Retinal pigment epithelial cell (primary cell): ENCODE results near the gene PPFIBP1.

ENCODE experiments used
- DNase-seq: peaks from one replicate; pipeline ENCODE4 v3.0.0-alpha.2; 2010; ENCODE audit warnings: low read depth
- H3K4me3 ChIP-seq: 2 replicates; pipeline ENCODE4 v1.5.1; 2011; ENCODE audit warnings: mild to moderate bottlenecking, low read length, control low read depth, moderate library complexity
- TF ChIP-seq, protein P1 (sequence below): conservative IDR thresholded peaks from 2 replicates; pipeline ENCODE4 v1.5.1; 2011; ENCODE audit warnings: low read depth, low read length, control low read depth, inconsistent platforms

PPFIBP1 gene

DNA sequence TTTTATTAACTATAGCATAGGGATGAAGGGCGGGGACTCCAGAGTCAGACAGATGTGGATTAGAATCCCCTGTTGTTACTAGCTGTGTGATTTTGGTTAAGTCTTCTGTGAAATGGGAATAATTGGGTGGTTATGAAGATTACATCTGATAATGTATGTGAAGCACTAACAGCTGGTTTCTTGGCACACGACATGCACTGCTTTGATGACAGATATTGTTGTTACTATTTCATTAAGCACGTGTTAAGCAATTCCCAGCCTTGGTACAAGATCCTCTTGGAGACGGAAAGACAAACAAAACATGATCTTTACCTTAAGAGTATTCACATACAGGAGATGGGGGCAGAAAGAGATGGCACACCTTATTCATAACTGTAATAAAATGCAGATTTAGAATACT, 7.9 kb downstream of the PPFIBP1 start:
- TF ChIP-seq, protein P1, sequence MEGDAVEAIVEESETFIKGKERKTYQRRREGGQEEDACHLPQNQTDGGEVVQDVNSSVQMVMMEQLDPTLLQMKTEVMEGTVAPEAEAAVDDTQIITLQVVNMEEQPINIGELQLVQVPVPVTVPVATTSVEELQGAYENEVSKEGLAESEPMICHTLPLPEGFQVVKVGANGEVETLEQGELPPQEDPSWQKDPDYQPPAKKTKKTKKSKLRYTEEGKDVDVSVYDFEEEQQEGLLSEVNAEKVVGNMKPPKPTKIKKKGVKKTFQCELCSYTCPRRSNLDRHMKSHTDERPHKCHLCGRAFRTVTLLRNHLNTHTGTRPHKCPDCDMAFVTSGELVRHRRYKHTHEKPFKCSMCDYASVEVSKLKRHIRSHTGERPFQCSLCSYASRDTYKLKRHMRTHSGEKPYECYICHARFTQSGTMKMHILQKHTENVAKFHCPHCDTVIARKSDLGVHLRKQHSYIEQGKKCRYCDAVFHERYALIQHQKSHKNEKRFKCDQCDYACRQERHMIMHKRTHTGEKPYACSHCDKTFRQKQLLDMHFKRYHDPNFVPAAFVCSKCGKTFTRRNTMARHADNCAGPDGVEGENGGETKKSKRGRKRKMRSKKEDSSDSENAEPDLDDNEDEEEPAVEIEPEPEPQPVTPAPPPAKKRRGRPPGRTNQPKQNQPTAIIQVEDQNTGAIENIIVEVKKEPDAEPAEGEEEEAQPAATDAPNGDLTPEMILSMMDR, result no peak
- DNase-seq, result no peak
- no peak overlapping the region for H3K4me3 ChIP-seq

DNA sequence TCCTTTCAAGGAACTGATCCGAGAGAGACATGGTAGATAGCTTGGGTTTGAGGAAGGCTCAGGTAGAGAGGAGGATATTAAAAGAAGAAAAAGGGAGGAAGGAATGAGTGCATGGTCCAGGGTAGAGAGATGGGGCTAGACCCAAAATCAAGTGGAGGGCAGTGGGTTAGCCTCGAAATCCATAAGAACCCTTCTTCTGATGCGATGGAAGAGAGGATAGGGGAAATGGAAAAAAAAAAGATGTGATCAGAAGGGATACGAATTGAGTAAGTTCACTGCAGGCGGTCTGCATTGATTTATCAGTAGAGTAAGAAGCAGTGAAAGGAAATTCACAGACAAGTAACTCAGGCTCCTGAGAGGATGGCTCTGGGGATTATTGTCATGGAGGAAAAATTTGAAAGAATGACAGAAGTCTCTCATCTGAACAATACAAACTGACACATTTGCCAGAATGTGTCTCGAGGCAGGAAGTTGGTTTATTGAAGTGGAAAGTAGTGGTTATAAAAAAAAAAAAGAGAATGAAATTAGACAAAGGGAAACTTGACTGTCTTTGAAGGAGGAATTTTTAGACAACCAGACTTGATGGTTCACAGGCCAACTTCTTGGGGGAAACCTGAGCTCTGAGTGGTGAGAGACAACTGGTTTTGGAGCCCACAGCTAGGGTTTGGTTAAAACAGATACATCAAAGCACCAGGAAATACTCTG, 10.2 kb downstream of the PPFIBP1 start:
- no peak overlapping the region for H3K4me3 ChIP-seq
- no peak for DNase-seq
- TF ChIP-seq, protein P1, result no peak

DNA sequence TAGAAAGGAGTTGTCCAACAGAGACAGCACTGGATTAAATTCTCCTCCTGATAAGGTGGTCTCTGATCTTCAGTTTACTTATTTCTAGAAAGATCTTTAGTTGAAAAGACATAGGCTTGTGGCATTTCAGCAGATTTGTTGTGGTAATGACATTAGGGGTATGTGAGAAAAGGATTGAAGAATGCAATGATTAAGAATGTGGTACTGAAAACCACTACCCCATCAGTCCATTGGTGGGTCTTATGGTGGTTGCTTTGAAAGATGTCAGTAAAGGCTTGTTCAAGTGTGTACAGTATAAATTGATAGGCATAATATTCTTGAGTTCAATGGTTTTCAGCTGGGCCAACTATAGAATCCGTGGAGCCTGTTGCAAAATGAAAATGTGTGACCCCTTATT, 10.8 kb downstream of the PPFIBP1 start:
- H3K4me3 ChIP-seq, result no peak overlapping the region
- TF ChIP-seq, protein P1, result no peak
- no peak for DNase-seq

DNA sequence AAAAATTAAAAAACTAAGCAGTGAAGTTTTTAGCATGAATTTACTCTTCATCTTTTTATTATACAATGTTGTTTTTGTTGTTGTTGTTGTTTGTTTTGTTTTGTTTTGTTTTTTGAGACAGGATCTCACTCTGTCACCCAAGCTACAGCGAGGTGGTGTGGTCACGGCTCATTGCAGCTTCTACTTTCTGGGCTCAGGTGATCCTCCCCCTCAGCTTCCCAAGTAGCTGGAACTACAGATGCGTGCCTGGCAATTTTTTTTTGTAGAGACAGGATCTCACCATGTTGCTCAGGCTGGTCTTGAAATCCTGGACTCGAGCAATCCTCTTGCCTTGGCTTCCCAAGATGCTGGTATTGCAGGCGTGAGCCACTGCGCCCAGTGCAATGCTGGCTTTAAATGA, 11.3 kb downstream of the PPFIBP1 start:
- H3K4me3 ChIP-seq, result no peak overlapping the region
- TF ChIP-seq, protein P1, result no peak
- no peak for DNase-seq

DNA sequence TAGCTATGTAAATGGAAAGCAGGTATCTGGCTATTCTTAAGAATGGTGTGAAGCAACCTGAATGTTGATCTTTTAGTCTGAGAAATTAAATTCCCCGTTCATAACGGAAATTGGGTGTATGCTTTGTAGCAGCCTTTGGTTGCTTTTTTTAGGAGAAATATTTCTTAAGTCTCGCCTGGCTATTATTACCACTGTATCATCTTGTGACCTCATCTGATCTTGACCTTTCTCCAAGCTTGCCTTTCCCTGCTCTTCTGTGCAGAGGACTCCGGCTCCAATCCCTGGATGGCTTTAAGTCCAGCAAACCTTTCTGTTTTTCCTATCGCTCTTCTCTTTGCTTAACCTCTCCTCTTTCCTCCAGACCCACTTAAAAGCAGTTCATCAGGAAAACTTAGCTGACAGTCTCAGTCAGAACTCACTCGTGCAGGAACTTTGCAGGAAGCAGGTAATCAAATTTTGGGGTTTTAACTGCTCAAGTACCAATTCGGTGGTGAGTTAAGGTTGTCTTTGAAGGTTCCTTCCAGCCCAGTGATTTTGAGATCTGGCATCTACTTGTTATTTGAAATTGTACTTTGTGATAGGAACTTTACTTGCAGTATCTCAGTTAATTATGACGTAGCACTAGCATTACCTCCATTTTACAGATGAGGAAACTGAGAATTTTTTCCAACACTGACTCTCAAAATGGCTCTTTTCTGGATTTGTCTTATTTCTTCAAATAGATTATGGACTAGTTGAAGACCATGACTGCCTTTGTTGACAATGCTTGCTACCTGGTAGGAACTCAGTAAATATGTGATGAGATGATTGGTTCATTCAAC, 14.1 kb downstream of the PPFIBP1 start:
- no peak for DNase-seq
- H3K4me3 ChIP-seq, result no peak overlapping the region
- TF ChIP-seq, protein P1, result no peak

DNA sequence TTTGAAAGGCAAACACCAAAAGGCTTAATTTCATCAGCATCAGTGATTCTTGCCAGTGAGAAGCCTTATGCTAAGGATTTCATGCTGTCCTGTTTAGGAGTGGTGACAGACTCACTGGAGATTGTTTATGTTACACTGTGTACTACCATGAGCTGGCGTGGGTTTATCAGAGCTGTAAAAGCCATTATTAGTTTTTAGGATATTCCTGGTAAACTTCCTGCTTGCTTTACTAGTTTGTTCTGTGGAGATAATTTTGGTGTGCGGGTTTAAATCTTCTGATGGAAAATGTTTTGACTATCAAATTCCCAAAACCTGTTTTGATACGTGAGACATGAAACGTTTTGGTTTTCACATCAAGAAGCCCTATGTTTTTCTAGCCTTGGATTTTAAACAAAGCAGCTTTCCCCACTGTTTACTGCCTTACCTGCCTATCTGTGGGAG, 15.2 kb downstream of the PPFIBP1 start:
- H3K4me3 ChIP-seq, result no peak overlapping the region
- no peak for DNase-seq
- TF ChIP-seq, protein P1, result no peak
